K562 (cell line): ENCODE measurements around the gene KASH5. TPM values are rescaled to one million over a fixed set of nuclear protein-coding genes. Genes with fewer than 3 reads are reported as not detected.
A peak's percentile ranks its signal among the peaks of the same experiment; 100 is the strongest.

Experiments used
- CHD4 ChIP-seq: fragments of 200-600 bp; sonication (generic); IDR thresholded peaks from 3 replicates; pipeline ENCODE4 v1.6.1; 2012; ENCODE audit warnings: low read depth, mild to moderate bottlenecking, mixed read lengths, low read length, inconsistent platforms; ENCODE audit not compliant: insufficient read depth, insufficient replicate concordance, poor library complexity, severe bottlenecking
- DMBX1 ChIP-seq: fragments of 250-450 bp; sonication (Bioruptor Pico); IDR thresholded peaks from 2 replicates; pipeline ENCODE4 v1.8.0; 2022; ENCODE audit warnings: inconsistent platforms, mild to moderate bottlenecking, moderate library complexity, borderline replicate concordance
- DPF2 ChIP-seq: fragments of 450-650 bp; IDR thresholded peaks from 2 replicates; pipeline ENCODE4 v1.6.1; 2016
- PHF8 ChIP-seq: fragments of 200-600 bp; sonication (generic); IDR thresholded peaks from 2 replicates; pipeline ENCODE4 v1.6.1; 2012; ENCODE audit warnings: mixed run types, mild to moderate bottlenecking, inconsistent platforms, low read length, moderate library complexity, borderline replicate concordance
- PML ChIP-seq: IDR thresholded peaks from 2 replicates; pipeline ENCODE4 v1.6.1; 2012; ENCODE audit warnings: low read length, inconsistent platforms
- PTBP1 ChIP-seq: fragments of 200-400 bp; formaldehyde crosslinking; IDR thresholded peaks from 2 replicates; pipeline ENCODE4 v1.6.1; 2017; ENCODE audit warnings: low read depth, low read length
- RNF2 ChIP-seq: sonication (generic); IDR thresholded peaks from 2 replicates; pipeline ENCODE4 v1.6.1; 2016
- TAF1 ChIP-seq: IDR thresholded peaks from 2 replicates; pipeline ENCODE4 v1.6.1; 2011; ENCODE audit warnings: mild to moderate bottlenecking, low read length, moderate library complexity; ENCODE audit not compliant: insufficient read depth, control insufficient read depth, severe bottlenecking; ENCODE audit errors: extremely low read depth
- YBX1 ChIP-seq: fragments of 450-650 bp; IDR thresholded peaks from 2 replicates; pipeline ENCODE4 v1.7.1; 2016; ENCODE audit warnings: mild to moderate bottlenecking
- ZC3H8 ChIP-seq: fragments of 450-650 bp; IDR thresholded peaks from 2 replicates; pipeline ENCODE4 v1.6.1; 2017
- ZNF253 ChIP-seq: fragments of 250-450 bp; sonication (Bioruptor Pico); conservative IDR thresholded peaks from 2 replicates; pipeline ENCODE4 v1.6.1; 2021; ENCODE audit warnings: mild to moderate bottlenecking
- ZNF311 ChIP-seq: fragments of 250-450 bp; sonication (Bioruptor Pico); IDR thresholded peaks from 2 replicates; pipeline ENCODE4 v1.4.0; 2020; ENCODE audit warnings: mild to moderate bottlenecking, moderate library complexity
- ZNF354B ChIP-seq: fragments of 250-450 bp; sonication (Bioruptor Pico); IDR thresholded peaks from 2 replicates; pipeline ENCODE4 v1.4.0; 2020
- ZNF57 ChIP-seq: fragments of 450-650 bp; formaldehyde crosslinking; IDR thresholded peaks from 2 replicates; pipeline ENCODE4 v1.4.0; 2020; ENCODE audit warnings: mild to moderate bottlenecking, moderate library complexity
- polyA plus RNA-seq, 8 experiments: library from polyadenylated mRNA; depleted of rRNA in 4 of 8; stranded (reverse) in 5 of 8; unstranded in 3 of 8; fragments of >200 nt; fragmentation: Nextera tagmentation in 2 of 8; fragmentation: Illumina TruSeq in 1 of 8; extraction: Ambion mirVana in 2 of 8; extraction: Trizol in 1 of 8; gene quantifications; 2 replicates each; pipeline versions ENCODE4 v1.2.1 to v1.2.3, GENCODE V29; 2011 to 2014; ENCODE audit warnings: inconsistent platforms in 1 of 8, missing spikeins in 1 of 8
- total RNA-seq, 7 experiments: library from RNA; depleted of rRNA in 6 of 7; stranded (reverse); fragments of >200 nt in 6 of 7; fragmentation: Illumina TruSeq in 2 of 7; extraction: Trizol in 2 of 7; gene quantifications; 2 replicates each; pipeline versions ENCODE4 v1.2.1 to v1.2.3, GENCODE V29; 2011 to 2021; ENCODE audit warnings: low replicate concordance in 1 of 7
- TF ChIP-seq, protein P1 (sequence below): sonication (generic); formaldehyde crosslinking; IDR thresholded peaks from 2 replicates; pipeline ENCODE4 v1.8.1; 2023; ENCODE audit warnings: mild to moderate bottlenecking, missing genetic modification reagents
- TF ChIP-seq, protein P2 (sequence below): fragments of 450-650 bp; formaldehyde crosslinking; IDR thresholded peaks from 2 replicates; pipeline ENCODE4 v1.4.0; 2020; ENCODE audit warnings: mild to moderate bottlenecking
- TF ChIP-seq, protein P3 (sequence below), 2 experiments: fragments of 450-650 bp in 1 of 2; sonication (generic) in 1 of 2; formaldehyde crosslinking; conservative IDR thresholded peaks; 2 replicates each; pipeline versions ENCODE4 v1.4.0 to v1.8.1; 2020 to 2022; ENCODE audit warnings: mild to moderate bottlenecking in 1 of 2, missing genetic modification reagents in 1 of 2
- TF ChIP-seq, protein P4 (sequence below): fragments of 200-800 bp; sonication (Bioruptor generic); IDR thresholded peaks from 2 replicates; pipeline ENCODE4 v1.6.1; 2017; ENCODE audit warnings: missing genetic modification characterization, missing compliant biosample characterization
- TF ChIP-seq, protein P5 (sequence below): fragments of 450-650 bp; conservative IDR thresholded peaks from 2 replicates; pipeline ENCODE4 v1.6.1; 2016; ENCODE audit warnings: missing genetic modification characterization, low read depth, mild to moderate bottlenecking, missing compliant biosample characterization, moderate library complexity
- TF ChIP-seq, protein P6 (sequence below): sonication (generic); formaldehyde crosslinking; IDR thresholded peaks from 2 replicates; pipeline ENCODE4 v1.8.0; 2022; ENCODE audit warnings: missing genetic modification reagents, mild to moderate bottlenecking, moderate library complexity, borderline replicate concordance

The KASH5 gene
- total and polyA plus RNA-seq, 9 of the 15 experiments (the other 6 are each of a cell fraction or from before 2014, with no cell fraction given), result 0.07 to 0.84 (median 0.34) TPM; not detected in 1

DNA sequence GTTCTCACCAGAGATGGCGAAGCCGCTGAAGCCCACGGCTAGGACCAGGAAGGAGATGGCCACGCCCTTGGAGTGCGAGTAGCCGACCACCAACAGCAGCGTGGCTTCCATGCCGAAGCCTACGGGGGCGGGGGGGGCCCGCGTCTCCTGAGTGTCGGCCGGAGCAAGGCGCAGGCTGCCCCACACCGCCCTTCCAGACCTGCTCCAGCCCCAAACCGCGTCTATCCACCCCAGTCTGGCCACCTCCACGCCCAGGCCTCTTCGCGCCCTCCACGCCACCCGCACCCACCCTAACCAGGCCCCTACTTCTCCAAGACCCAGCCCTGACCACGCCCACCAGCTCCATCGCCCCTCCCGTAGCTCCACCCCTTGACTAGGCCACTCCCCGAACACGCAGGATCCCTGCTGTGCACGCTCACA is 43.3 kb downstream of the KASH5 start (continued):
- TF ChIP-seq, protein P1, sequence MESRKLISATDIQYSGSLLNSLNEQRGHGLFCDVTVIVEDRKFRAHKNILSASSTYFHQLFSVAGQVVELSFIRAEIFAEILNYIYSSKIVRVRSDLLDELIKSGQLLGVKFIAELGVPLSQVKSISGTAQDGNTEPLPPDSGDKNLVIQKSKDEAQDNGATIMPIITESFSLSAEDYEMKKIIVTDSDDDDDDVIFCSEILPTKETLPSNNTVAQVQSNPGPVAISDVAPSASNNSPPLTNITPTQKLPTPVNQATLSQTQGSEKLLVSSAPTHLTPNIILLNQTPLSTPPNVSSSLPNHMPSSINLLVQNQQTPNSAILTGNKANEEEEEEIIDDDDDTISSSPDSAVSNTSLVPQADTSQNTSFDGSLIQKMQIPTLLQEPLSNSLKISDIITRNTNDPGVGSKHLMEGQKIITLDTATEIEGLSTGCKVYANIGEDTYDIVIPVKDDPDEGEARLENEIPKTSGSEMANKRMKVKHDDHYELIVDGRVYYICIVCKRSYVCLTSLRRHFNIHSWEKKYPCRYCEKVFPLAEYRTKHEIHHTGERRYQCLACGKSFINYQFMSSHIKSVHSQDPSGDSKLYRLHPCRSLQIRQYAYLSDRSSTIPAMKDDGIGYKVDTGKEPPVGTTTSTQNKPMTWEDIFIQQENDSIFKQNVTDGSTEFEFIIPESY (CRISPR knock-in tag), result no peak
- TF ChIP-seq, protein P2, sequence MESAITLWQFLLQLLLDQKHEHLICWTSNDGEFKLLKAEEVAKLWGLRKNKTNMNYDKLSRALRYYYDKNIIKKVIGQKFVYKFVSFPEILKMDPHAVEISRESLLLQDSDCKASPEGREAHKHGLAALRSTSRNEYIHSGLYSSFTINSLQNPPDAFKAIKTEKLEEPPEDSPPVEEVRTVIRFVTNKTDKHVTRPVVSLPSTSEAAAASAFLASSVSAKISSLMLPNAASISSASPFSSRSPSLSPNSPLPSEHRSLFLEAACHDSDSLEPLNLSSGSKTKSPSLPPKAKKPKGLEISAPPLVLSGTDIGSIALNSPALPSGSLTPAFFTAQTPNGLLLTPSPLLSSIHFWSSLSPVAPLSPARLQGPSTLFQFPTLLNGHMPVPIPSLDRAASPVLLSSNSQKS, result no peak
- no peak for TF ChIP-seq ZNF354B (CRISPR knock-in tag)
- no peak for TF ChIP-seq DMBX1
- no peak for TF ChIP-seq ZC3H8
- TF ChIP-seq PML, result no peak
- TF ChIP-seq ZNF253 (CRISPR knock-in tag), result no peak
- TF ChIP-seq CHD4, result no peak
- TF ChIP-seq PTBP1, result no peak
- TF ChIP-seq, protein P3, sequence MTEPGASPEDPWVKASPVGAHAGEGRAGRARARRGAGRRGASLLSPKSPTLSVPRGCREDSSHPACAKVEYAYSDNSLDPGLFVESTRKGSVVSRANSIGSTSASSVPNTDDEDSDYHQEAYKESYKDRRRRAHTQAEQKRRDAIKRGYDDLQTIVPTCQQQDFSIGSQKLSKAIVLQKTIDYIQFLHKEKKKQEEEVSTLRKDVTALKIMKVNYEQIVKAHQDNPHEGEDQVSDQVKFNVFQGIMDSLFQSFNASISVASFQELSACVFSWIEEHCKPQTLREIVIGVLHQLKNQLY (CRISPR knock-in tag; conservative IDR thresholded peaks at IDR 0.05), result no peak
- no peak for TF ChIP-seq RNF2
- TF ChIP-seq, protein P4, sequence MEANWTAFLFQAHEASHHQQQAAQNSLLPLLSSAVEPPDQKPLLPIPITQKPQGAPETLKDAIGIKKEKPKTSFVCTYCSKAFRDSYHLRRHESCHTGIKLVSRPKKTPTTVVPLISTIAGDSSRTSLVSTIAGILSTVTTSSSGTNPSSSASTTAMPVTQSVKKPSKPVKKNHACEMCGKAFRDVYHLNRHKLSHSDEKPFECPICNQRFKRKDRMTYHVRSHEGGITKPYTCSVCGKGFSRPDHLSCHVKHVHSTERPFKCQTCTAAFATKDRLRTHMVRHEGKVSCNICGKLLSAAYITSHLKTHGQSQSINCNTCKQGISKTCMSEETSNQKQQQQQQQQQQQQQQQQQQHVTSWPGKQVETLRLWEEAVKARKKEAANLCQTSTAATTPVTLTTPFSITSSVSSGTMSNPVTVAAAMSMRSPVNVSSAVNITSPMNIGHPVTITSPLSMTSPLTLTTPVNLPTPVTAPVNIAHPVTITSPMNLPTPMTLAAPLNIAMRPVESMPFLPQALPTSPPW, result no peak; the same call in 1 of the 2 replicates
- peak; percentile 11; the same call in 1 of the 2 replicates for TF ChIP-seq DPF2
- no peak for TF ChIP-seq ZNF57 (CRISPR knock-in tag)
- no peak for TF ChIP-seq ZNF311 (CRISPR knock-in tag)
- TF ChIP-seq, protein P5, sequence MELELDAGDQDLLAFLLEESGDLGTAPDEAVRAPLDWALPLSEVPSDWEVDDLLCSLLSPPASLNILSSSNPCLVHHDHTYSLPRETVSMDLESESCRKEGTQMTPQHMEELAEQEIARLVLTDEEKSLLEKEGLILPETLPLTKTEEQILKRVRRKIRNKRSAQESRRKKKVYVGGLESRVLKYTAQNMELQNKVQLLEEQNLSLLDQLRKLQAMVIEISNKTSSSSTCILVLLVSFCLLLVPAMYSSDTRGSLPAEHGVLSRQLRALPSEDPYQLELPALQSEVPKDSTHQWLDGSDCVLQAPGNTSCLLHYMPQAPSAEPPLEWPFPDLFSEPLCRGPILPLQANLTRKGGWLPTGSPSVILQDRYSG, result no peak
- peak; percentile 41 for TF ChIP-seq TAF1
- TF ChIP-seq, protein P6, sequence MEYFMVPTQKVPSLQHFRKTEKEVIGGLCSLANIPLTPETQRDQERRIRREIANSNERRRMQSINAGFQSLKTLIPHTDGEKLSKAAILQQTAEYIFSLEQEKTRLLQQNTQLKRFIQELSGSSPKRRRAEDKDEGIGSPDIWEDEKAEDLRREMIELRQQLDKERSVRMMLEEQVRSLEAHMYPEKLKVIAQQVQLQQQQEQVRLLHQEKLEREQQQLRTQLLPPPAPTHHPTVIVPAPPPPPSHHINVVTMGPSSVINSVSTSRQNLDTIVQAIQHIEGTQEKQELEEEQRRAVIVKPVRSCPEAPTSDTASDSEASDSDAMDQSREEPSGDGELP (CRISPR knock-in tag), result peak; percentile 36; the same call in 1 of the 2 replicates
- peak; percentile 59; the same call in 1 of the 2 replicates for TF ChIP-seq PHF8
- TF ChIP-seq YBX1, result no peak
